Endothelial cell of umbilical vein (primary cell): Measurements from ENCODE around the gene LARGE1. TPM values are rescaled to one million over a fixed set of nuclear protein-coding genes. Genes with fewer than 3 reads are reported as not detected.

Source experiments
- BruUV-seq: library from RNA; stranded (reverse); fragments of 400-500 nt; replicated peaks from 2 replicates; lab custom pipeline; 2021; lab: Mats Ljungman, UMichigan
- CTCF ChIA-PET: fragments of 300-600, 350-600 bp; sonication (Branson Sonifier 250); formaldehyde crosslinking; loops from one replicate; lab custom pipeline; 2021; ENCODE audit warnings: antibody characterized with exemption, inconsistent platforms; lab: Charles Lee
- POLR2A ChIA-PET: fragments of 300-600, 350-600 bp; sonication (Branson Sonifier 250); formaldehyde crosslinking; loops from one replicate; lab custom pipeline; 2021; ENCODE audit warnings: antibody characterized with exemption, inconsistent platforms; lab: Charles Lee
- DNase-seq: peaks from one replicate; pipeline ENCODE4 v3.0.0-alpha.2; 2011; ENCODE audit warnings: low read depth, low spot score
- FAIRE-seq: peaks from 2 replicates; lab custom pipeline; 2011; peaks lifted over from hg19 to GRCh38; lab: Jason Lieb, UNC
- H2AFZ ChIP-seq: 2 replicates; pipeline ENCODE4 v1.6.0; 2012; ENCODE audit warnings: low read depth, low read length, control low read depth, inconsistent platforms
- H3K27ac ChIP-seq: 2 replicates; pipeline ENCODE4 v1.5.1; 2011; ENCODE audit warnings: low read depth, mild to moderate bottlenecking, control low read depth, low read length, moderate library complexity; ENCODE audit not compliant: insufficient read depth
- H3K27me3 ChIP-seq, 2 experiments: 2 replicates each; pipeline versions ENCODE4 v1.6.0 to v1.6.1; 2011; ENCODE audit warnings: low read length in 2 of 2, mixed read lengths in 1 of 2; ENCODE audit not compliant: control insufficient read depth in 2 of 2, insufficient read depth in 2 of 2
- H3K36me3 ChIP-seq, 2 experiments: 2 replicates in 1 of 2; 3 replicates in 1 of 2; pipeline ENCODE4 v1.5.1; 2011; ENCODE audit warnings: low read length in 2 of 2, mild to moderate bottlenecking in 1 of 2, moderate library complexity in 1 of 2; ENCODE audit not compliant: control insufficient read depth in 2 of 2, insufficient read depth in 2 of 2; ENCODE audit errors: extremely low read depth in 1 of 2
- H3K4me1 ChIP-seq: 3 replicates; pipeline ENCODE4 v1.5.1; 2011; ENCODE audit warnings: mild to moderate bottlenecking, low read length; ENCODE audit not compliant: control insufficient read depth, insufficient read depth; ENCODE audit errors: extremely low read depth
- H3K4me2 ChIP-seq: 2 replicates; pipeline ENCODE4 v1.6.1; 2011; ENCODE audit warnings: low read length, control low read depth, mixed read lengths; ENCODE audit not compliant: insufficient read depth
- H3K4me3 ChIP-seq, 3 experiments: fragments of 200-600 bp in 1 of 3; sonication (generic), shearing (Covaris generic) in 1 of 3; replicated peaks in 1 of 3; 2 replicates each; pipeline ENCODE4 v1.5.1; 2011 to 2016; ENCODE audit warnings: control low read depth in 3 of 3, low read length in 3 of 3, mild to moderate bottlenecking in 2 of 3, inconsistent platforms in 1 of 3, low read depth in 1 of 3, moderate library complexity in 1 of 3; ENCODE audit not compliant: insufficient read depth in 1 of 3
- H3K79me2 ChIP-seq: 2 replicates; pipeline ENCODE4 v1.6.0; 2012; ENCODE audit warnings: low read length, inconsistent platforms; ENCODE audit not compliant: control insufficient read depth, insufficient read depth
- H3K9ac ChIP-seq: replicated peaks from 2 replicates; pipeline ENCODE3; 2011; ENCODE audit warnings: low read length, control low read depth; ENCODE audit not compliant: insufficient read depth; ENCODE audit errors: extremely low read depth
- H3K9me1 ChIP-seq: replicated peaks from 3 replicates; pipeline ENCODE4 v1.6.0; 2011; ENCODE audit warnings: mild to moderate bottlenecking, low read length; ENCODE audit not compliant: control insufficient read depth, insufficient read depth; ENCODE audit errors: extremely low read depth
- H3K9me3 ChIP-seq: replicated peaks from 2 replicates; pipeline ENCODE4 v1.5.1; 2012; ENCODE audit warnings: low read length, inconsistent platforms; ENCODE audit not compliant: control insufficient read depth, insufficient read depth
- H4K20me1 ChIP-seq: replicated peaks from 2 replicates; pipeline ENCODE3; 2011; ENCODE audit warnings: mild to moderate bottlenecking, low read length; ENCODE audit not compliant: control insufficient read depth, insufficient read depth; ENCODE audit errors: extremely low read depth
- CTCF ChIP-seq, 2 donors: IDR thresholded peaks; 1 replicate in 1 of 2; 2 replicates in 1 of 2; pipeline ENCODE4 v1.5.1; 2011; ENCODE audit warnings: low read length in 2 of 2, mild to moderate bottlenecking in 2 of 2, moderate library complexity in 2 of 2, control low read depth in 1 of 2, inconsistent platforms in 1 of 2, low read depth in 1 of 2; ENCODE audit not compliant: insufficient read depth in 1 of 2; ENCODE audit errors: extremely low read depth in 1 of 2
- GATA2 ChIP-seq: IDR thresholded peaks from 2 replicates; pipeline ENCODE4 v1.7.0; 2011; ENCODE audit warnings: low read depth, mild to moderate bottlenecking, moderate library complexity, mixed read lengths, low read length; ENCODE audit not compliant: insufficient read length, insufficient read depth
- JUN ChIP-seq: IDR thresholded peaks from 2 replicates; pipeline ENCODE4 v1.6.1; 2011; ENCODE audit warnings: borderline replicate concordance, low read depth; ENCODE audit not compliant: insufficient read length, insufficient read depth
- MAX ChIP-seq: IDR thresholded peaks from 2 replicates; pipeline ENCODE4 v1.6.1; 2011; ENCODE audit not compliant: insufficient read depth, insufficient read length
- POLR2A ChIP-seq: IDR thresholded peaks from 2 replicates; pipeline ENCODE4 v1.6.1; 2012; ENCODE audit warnings: low read depth, mild to moderate bottlenecking, control low read depth, low read length
- dilution Hi-C: fragments of 300-500 bp; cut with MboI; formaldehyde crosslinking; loops from one replicate; pipeline ENCODE4 v1.15.0; 2019; ENCODE audit warnings: low sequenced_read_pairs; ENCODE audit not compliant: extremely low pct_ligation_motif_present
- intact Hi-C: fragments of 100-400 bp; cut with micrococcal nuclease; formaldehyde crosslinking; loops from one replicate; pipeline ENCODE4 v1.10.0; 2022
- polyA plus RNA-seq, 4 experiments: library from polyadenylated mRNA; depleted of rRNA in 3 of 4; stranded (reverse) in 3 of 4; unstranded in 1 of 4; fragments of >200 nt; gene quantifications; 2 replicates each; pipeline versions ENCODE4 v1.2.1 to v1.2.3, GENCODE V29; 2011 to 2012; ENCODE audit warnings: missing spikeins in 1 of 4
- total RNA-seq: library from RNA; stranded (reverse); gene quantifications from 2 replicates; pipeline ENCODE4 v1.2.3, GENCODE V29; 2021

Gene LARGE1
- total and polyA plus RNA-seq, 2 donors (not counting 3 experiments of a cell fraction or from before 2014, with no cell fraction given): 0.95 to 4.4 TPM

GRCh38 chr22:33519974-33520903 is 400.0 kb downstream of the LARGE1 start:
- Histone ChIP-seq H3K27ac (no peak overlapping the region), H3K79me2 (no peaks in the 10 kb centered on the region), H3K9me1 (no peaks in the 10 kb centered on the region), H3K9me3 (no peaks in the 10 kb centered on the region), H3K9ac (no peak overlapping the region), H3K4me1 (no peaks in the 10 kb centered on the region), H2AFZ (no peak overlapping the region), H4K20me1 (no peaks in the 10 kb centered on the region), H3K27me3 (no peaks in the 10 kb centered on the region), H3K4me2 (no peak overlapping the region), H3K36me3 (no peaks in the 10 kb centered on the region), H3K4me3 (no peak overlapping the region)
- intact Hi-C loops: loop anchor here (2.0 to 5.0 kb wide), 2 partner anchors 59 to 1502 kb away; no protein-coding TSS in a partner anchor
- no TSS peak for BruUV-seq
- FAIRE-seq (no peak), DNase-seq (no peak)
- TF ChIP-seq POLR2A: no peak
- no peak for TF ChIP-seq CTCF (IDR thresholded peaks at IDR 0.05; ENCODE audit: extremely low read depth in 1 of 2, insufficient read depth in 1 of 2, low read depth in 1 of 2, low read length in 2 of 2)
- no peak for TF ChIP-seq GATA2
- no peak for TF ChIP-seq MAX
- no peak for TF ChIP-seq JUN
- ChIA-PET POLR2A (no interaction called here), CTCF (interaction anchor here (0.6 kb wide), 1 partner anchor 633 kb away, joined by 3 read pairs; no protein-coding TSS in a partner anchor)
- dilution Hi-C loops: no loop called here
